ENCODE data around the gene LUZP2.

Gene LUZP2

GRCh38 chr11:24678703-24679348, 182.0 kb downstream of the LUZP2 start:
- no peak for DNase-seq (ENCODE audit: low spot score)
- in situ Hi-C loops (cut with MboI; ENCODE audit: low sequenced_read_pairs, unreplicated experiment), result no loop called here
- TF ChIP-seq CTCF (IDR thresholded peaks at IDR 0.05; ENCODE audit: borderline replicate concordance, control extremely low read depth, extremely low read depth, insufficient read depth, missing control alignments), result no peak

GRCh38 chr11:24679821-24680351, 183.0 kb downstream of the LUZP2 start:
- DNase-seq (ENCODE audit: low spot score), result no peak
- TF ChIP-seq CTCF (IDR thresholded peaks at IDR 0.05; ENCODE audit: borderline replicate concordance, control extremely low read depth, extremely low read depth, insufficient read depth, missing control alignments), result no peak

GRCh38 chr11:24683583-24683982, 186.7 kb downstream of the LUZP2 start:
- in situ Hi-C loops (cut with MboI; ENCODE audit: low sequenced_read_pairs, unreplicated experiment), result no loop called here
- DNase-seq (ENCODE audit: low spot score), result no peak
- no peak for TF ChIP-seq CTCF (IDR thresholded peaks at IDR 0.05; ENCODE audit: borderline replicate concordance, control extremely low read depth, extremely low read depth, insufficient read depth, missing control alignments)

More at GRCh38 chr11:24679821-24680351, 183.0 kb downstream of the LUZP2 start:
- in situ Hi-C loops (cut with MboI; ENCODE audit: low sequenced_read_pairs, unreplicated experiment), result no loop called here

- TF ChIP-seq CTCF (IDR thresholded peaks at IDR 0.05; ENCODE audit: borderline replicate concordance, control extremely low read depth, extremely low read depth, insufficient read depth, missing control alignments), result no peak
- no peak for DNase-seq (ENCODE audit: low spot score)
- in situ Hi-C loops (cut with MboI; ENCODE audit: low sequenced_read_pairs, unreplicated experiment), result no loop called here
These were observed 189.0 kb downstream of the LUZP2 start for GRCh38 chr11:24685821-24686220.

- DNase-seq (ENCODE audit: low spot score), result no peak
- no peak for TF ChIP-seq CTCF (IDR thresholded peaks at IDR 0.05; ENCODE audit: borderline replicate concordance, control extremely low read depth, extremely low read depth, insufficient read depth, missing control alignments)
- in situ Hi-C loops (cut with MboI; ENCODE audit: low sequenced_read_pairs, unreplicated experiment), result no loop called here
These were observed 190.8 kb downstream of the LUZP2 start for GRCh38 chr11:24687531-24688147.

GRCh38 chr11:24688981-24689380, 192.1 kb downstream of the LUZP2 start:
- no peak for TF ChIP-seq CTCF (IDR thresholded peaks at IDR 0.05; ENCODE audit: borderline replicate concordance, control extremely low read depth, extremely low read depth, insufficient read depth, missing control alignments)
- DNase-seq (ENCODE audit: low spot score), result no peak
- in situ Hi-C loops (cut with MboI; ENCODE audit: low sequenced_read_pairs, unreplicated experiment), result no loop called here

Data from GM13976 (cell line).